Activated CD4-positive, alpha-beta T cell treated with anti-CD3 and anti-CD28 coated beads, Interleukin-2, amount 50 U/mL, for 16 hours (primary cell): Measurements from ENCODE around the gene C18orf32.
"Not testable (repeated sequence)": the region's sequence is repeated elsewhere in the genome, so short reads cannot be mapped to it uniquely, and the experiment has no call there.

Experiments used
- DNase-seq: peaks from one replicate; pipeline ENCODE4 v3.0.0-alpha.2; 2020

Gene C18orf32

DNA sequence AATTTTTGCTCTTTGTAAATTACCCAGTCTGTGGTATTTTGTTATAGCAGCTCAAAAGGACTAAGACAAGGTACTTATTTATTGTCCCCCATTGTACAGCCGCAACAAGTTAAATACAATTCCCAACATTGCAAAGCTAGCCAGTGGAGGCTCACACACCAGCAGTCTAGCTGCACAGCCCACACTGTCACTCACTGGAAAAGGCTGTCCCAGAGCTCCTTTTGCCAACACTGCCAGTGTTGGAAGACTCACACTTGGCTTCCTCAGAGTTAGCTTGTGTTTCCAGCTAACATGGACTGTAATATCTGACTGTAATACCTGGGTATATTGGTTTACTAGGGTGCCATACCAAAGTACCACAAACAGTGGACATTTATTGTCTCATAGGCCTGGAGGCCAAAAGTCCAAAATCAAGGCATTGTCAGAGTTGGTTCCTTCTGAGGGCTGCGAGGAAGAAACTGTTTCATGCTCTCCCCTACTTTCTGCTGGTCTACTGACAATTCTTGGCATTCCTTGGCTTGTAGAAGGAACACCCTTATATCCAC, 19.9 kb downstream of the C18orf32 start:
- DNase-seq, result no peak

DNA sequence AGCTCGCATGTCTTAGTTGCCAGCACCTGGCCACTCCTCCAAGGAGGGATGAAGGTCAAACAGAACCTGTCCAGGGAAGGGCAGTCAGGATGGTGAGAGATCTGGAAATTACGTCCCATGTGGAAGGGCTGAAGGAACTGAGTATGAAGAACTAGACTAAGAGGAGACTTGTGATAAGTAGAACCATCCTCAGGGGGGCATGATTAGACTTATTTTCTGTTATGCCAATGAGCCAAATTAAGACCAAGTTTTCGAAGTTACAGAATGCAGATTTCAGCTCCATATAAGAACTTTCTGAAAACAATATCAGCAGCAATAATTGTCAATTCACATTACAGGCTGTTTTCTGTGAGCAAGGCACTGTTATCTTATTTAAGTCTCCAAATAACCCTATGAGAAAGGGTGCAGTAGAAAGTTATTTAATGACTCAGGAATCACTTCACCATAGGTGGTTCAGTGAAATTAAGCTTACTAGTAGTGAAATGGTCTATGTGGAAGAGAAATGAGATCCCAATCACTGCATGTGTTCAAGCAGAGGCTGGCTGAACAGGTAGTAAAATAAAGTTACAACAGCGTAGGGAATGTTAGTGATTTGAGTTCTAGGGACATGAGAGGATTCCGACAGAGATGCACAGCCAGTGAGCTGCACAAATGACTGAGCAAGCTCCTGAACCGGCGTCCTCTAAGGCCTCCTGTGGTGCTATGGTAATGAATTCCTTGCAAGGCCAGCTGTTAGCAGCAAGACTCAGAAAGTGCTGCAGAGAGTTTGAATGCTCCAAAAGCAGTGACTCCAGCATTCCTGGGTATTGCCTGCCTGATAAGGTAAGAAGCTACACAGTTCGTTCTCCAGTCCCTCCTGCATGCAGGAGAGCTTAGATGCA, 22.1 kb downstream of the C18orf32 start:
- no peak for DNase-seq

GRCh38 chr18:49461602-49461977, 25.4 kb downstream of the C18orf32 start:
- no peak for DNase-seq

- DNase-seq, result no peak
Observed at GRCh38 chr18:49460976-49461601, 25.9 kb downstream of the C18orf32 start.

- peak; percentile 29 for DNase-seq
Observed at GRCh38 chr18:49459404-49460171, 27.4 kb downstream of the C18orf32 start.

DNA sequence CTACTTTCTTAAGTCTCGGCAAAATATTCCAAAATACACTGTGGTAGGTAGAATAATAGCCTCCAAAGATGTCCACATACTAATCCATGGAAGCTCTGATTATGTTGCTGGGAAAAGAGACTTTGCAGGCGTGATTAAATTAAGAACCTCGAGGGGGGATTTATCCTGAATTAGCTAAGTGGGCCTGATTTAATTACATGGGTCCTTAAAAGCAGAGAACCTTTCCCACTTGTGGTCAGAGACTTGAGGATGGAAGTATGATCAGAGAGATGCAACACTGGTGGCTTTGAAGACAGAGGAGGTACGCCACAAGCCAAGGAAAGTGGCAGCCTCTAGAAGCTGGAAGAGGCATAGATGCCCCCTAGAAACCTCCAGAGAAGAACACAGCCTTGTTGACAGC, 29.4 kb downstream of the C18orf32 start:
- no peak for DNase-seq

DNA sequence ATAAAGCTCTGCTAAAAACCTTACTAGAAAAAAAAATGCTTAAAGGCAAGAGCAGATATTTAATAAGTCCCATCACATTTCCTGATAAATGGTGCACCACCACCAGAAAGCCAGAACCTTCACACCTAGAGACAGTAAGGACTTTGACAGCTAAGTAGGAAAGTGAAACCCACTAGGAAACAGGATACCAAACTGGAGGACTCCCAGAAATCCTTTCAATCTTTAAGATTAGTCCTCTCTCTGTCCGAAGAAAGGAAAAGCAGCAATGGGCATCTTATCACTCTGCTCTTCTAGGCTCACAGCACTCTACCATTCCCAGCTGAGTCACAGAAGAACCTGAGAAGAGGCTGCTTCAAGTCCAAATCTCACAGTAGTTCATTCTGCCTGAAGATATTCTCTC, 30.2 kb downstream of the C18orf32 start:
- peak; percentile 5 for DNase-seq

DNA sequence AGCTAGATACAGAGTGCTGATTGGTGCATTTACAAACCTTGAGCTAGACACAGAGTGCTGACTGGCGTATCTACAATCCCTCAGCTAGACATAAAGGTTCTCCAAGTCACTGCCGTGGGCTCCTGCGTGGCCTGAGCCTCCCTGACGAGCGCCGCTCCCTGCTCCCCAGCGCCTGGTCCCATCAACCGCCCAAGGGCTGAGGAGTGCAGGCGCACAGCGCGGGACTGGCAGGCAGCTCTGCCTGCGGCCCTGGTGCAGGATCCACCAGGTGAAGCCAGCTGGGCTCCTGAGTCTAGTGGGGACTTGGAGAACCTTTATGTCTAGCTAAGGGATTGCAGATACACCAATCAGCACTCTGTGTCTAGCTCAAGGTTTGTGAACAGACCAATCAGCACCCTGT, 34.5 kb downstream of the C18orf32 start:
- DNase-seq, result not testable (repeated sequence)

DNA sequence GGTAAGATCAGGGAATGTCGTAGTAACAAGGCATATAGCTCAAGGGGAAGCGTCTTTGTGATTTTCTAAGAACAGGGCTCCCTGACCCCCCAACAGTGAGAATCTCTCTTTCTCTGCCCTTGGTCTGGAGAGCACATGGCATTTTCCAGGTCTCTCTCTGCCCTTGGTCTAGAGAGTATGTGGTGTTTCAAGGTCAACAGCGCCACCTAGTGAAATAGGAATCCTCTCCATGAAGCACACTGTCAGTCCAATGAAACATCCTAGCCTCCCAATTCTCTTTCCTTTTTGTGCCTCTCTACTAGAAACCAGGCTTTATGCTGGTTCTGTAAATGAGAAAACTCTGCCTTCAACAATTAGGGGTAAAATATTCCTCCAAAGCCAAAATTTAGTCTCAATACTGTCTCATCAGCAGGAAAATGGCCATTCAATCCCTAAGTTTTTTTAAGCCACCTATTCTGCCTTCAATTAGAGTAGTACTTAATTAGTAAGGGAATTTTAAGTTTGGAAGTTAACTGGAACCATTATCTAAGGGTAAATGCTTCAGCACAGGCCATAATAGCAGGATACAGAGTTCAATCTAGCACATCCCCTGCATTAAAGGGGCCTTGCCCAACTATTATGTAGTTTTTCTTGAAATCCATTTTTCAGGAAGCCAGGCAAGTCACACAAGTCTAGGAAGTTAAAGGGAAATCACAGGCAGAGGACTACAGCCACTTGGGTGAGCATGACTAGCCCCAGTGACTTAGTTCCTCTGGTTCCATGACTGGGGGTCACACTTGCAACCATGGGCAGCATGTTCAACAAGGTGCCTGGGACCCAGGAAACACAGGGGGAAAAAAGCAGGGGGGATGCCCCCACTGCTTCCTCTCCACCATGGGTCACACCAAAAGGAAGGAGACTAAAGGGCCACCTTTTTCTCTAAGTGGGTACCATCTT, 39.0 kb downstream of the C18orf32 start:
- peak; percentile 65 for DNase-seq

DNA sequence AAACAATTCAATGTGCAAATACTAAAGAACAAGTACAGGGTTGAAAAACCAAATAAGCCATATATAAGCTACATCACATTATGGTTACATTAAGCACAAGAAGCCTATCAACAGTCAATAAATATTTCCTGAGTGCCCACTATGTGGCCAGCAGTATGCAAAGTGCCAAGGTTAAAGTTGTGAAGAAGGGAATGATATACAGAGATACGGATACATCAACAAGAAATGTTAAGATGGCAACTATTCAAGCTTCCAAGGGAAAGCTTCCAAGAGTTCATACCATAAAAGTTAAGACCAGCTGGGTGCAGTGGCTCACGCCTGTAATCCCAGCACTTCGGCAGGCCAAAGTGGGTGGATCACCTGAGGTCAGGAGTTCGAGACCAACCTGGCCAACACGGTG, 40.6 kb downstream of the C18orf32 start:
- DNase-seq, result no peak

- no peak for DNase-seq
Observed at GRCh38 chr18:49444581-49444980, 42.5 kb downstream of the C18orf32 start.

DNA sequence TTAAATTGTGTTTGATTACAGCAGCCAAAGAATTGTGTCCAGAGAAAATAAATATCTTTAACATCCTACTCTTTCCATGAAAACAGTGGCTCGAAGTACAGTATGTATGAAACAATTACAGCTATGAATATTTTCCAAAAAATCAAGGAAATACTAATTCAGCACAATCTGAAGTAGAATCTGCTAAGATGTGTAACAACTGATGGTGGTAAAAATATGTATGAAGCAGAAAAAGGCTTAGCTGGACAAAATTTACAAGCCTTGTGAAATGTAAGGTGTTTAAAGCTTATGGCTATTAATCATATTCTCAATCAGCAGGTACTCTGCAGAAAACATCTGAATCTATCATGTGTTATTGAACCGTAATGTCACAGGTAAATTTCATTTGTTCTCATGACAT, 43.2 kb downstream of the C18orf32 start:
- DNase-seq, result no peak

DNA sequence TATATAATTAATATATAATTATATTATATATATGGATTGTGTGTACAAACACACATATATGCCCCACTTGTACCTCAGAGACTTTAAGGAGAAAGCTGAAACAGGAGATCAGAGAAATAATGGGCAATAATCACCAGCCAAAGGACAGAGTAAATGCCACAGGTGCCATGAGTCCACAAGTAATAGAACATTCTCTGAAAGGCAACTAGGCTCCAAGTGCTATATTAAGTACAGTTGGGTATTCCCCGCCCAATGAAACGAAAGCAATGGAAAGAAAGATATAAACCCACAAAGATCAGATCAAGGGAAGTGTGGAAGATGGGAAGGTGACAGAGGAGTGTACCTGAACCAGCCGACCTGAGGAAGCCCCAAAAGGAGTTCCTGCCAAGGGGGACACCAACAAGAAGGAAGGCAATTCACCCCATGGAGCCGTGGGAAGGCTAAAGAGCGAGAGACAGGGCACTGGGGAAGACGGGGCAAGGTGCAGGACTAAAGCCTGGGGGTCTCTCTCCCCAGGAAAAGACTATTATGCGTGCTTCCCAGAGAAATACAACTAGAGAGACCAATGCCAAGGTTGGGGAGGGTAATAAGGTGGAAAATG, 45.6 kb downstream of the C18orf32 start:
- no peak for DNase-seq

DNA sequence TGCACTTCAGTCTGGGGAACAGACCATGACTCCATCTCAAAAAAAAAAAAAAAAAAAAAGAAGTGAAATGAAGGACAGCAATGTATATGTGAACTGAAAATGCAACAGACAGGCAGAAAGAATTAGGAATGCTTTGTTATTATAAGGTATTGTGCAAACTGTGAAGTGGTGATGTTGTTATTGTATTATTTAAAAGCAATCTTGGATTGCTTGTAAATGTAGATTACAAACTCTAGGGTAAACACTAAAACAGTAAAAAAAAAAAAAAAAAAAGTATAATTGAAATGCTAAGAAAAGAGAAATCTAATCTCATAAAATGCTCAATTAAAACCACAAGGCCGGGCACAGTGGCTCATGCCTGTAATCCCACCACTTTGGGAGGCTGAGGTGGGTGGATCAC, 51.9 kb downstream of the C18orf32 start:
- no peak for DNase-seq

DNA sequence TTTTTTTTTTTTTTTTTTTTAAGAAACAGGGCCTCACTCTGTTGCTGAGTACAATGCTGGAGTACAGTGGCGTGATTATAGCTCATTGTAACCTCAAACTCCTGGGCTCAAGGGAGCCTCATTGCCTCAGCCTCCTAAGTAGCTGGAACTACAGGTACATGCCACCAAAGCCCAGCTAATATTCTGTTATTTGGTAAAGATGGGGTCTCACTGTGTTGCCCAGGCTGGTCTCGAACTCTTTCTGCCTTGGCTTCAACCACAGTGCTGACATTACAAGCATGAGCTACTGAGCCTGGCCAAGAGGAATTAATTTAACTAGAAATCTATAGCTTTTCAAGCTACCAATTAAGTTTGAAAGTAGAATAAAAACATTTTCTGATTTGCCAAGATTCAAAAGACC, 54.4 kb downstream of the C18orf32 start:
- DNase-seq, result no peak

GRCh38 chr18:49431165-49431962, 55.7 kb downstream of the C18orf32 start:
- DNase-seq, result no peak
